Measurements from ENCODE around the gene BAIAP3.

The BAIAP3 gene

GRCh38 chr16:1375298-1375640, 41.8 kb downstream of the BAIAP3 start:
- TF ChIP-seq CTCF (conservative IDR thresholded peaks at IDR 0.05): no peak
- H3K27ac ChIP-seq: no peak overlapping the region

GRCh38 chr16:1375741-1376410, 42.4 kb downstream of the BAIAP3 start:
- no peak for TF ChIP-seq CTCF (conservative IDR thresholded peaks at IDR 0.05)
- no peak overlapping the region for H3K27ac ChIP-seq

- no peak overlapping the region; the same call in 1 of the 2 replicates for H3K27ac ChIP-seq
- TF ChIP-seq CTCF (conservative IDR thresholded peaks at IDR 0.05): no peak
Observed at GRCh38 chr16:1377406-1378010, 44.1 kb downstream of the BAIAP3 start.

GRCh38 chr16:1378087-1378803, 44.8 kb downstream of the BAIAP3 start:
- TF ChIP-seq CTCF (conservative IDR thresholded peaks at IDR 0.05): no peak
- peak overlapping the region; percentile 78; the same call in 1 of the 2 replicates for H3K27ac ChIP-seq

- TF ChIP-seq CTCF (conservative IDR thresholded peaks at IDR 0.05): no peak
- peak overlapping the region; percentile 78 for H3K27ac ChIP-seq
Observed at GRCh38 chr16:1378804-1379303, 45.4 kb downstream of the BAIAP3 start.

- peak; percentile 38 for TF ChIP-seq CTCF (conservative IDR thresholded peaks at IDR 0.05)
- peak overlapping the region; percentile 78 for H3K27ac ChIP-seq
Observed at GRCh38 chr16:1379304-1380076, 46.0 kb downstream of the BAIAP3 start.

- H3K27ac ChIP-seq: peak overlapping the region; percentile 78
- TF ChIP-seq CTCF (conservative IDR thresholded peaks at IDR 0.05): no peak
Observed at GRCh38 chr16:1380195-1380594, 46.8 kb downstream of the BAIAP3 start.

All from VCaP (cell line).